ENCODE data around the gene SIMC1. TPM values are rescaled to one million over a fixed set of nuclear protein-coding genes. Genes with fewer than 3 reads are reported as not detected.

SIMC1 gene
- total and polyA plus RNA-seq, 2 of the 4 experiments (the other 2 are of a cell fraction): 8.2 to 11.7 TPM

DNA sequence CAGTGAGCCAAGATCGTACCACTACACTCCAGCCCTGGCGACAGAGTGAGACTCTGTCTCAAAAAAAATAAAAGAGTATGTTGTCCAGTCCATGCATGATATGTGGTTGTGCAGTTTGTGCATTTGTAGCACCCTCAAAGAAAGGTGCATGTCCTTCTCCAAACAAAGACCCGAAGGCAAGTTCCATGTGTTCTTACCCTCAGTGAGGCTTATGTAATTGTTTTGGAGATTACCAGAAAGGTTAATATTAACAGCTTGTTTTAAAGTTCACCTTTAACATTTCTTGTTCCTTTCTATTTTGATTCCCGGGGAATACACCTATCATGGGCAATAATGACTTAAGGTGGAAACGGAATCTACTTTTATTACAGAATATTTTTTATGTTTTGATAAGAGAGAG lies 101.1 kb downstream of the SIMC1 start:
- Histone ChIP-seq H3K14ac (replicated peaks; ENCODE audit: low read depth, low read length) (no peak overlapping the region), H4K91ac (ENCODE audit: insufficient read depth, low read depth, low read length) (no peak overlapping the region)
- no TSS peak for BruUV-seq (replicated peaks)

More for the DNA sequence above, 101.1 kb downstream of the SIMC1 start:
- no peak overlapping the region for H2AK9ac ChIP-seq (replicated peaks; ENCODE audit: low read depth, low read length, poor library complexity)
- in situ Hi-C loops (cut with MboI; ENCODE audit: low sequenced_read_pairs): loop anchor here (25.0 kb wide), 1 partner anchor 602 kb away; no protein-coding TSS in a partner anchor
- no peak overlapping the region for H2BK15ac ChIP-seq (ENCODE audit: low read depth, low read length)
- no peak overlapping the region for H3K4me2 ChIP-seq (ENCODE audit: low read depth, low read length)
- H3K36me3 ChIP-seq (ENCODE audit: control insufficient read depth, insufficient read depth, low read length): peaks cover 18% of the 10 kb centered on the region
- no peak overlapping the region for H3K23ac ChIP-seq (ENCODE audit: low read depth, low read length)
- dilution Hi-C loops (cut with HindIII; ENCODE audit: low sequenced_read_pairs, unreplicated experiment): no loop called here
- no peak overlapping the region for H2BK20ac ChIP-seq (ENCODE audit: low read depth, low read length)
- no CpG with 5 or more reads among the region's 5 CpGs for WGBS, 2 experiments (ENCODE audit: extremely low coverage in 2 of 2, insufficient read length in 1 of 2)
- H4K20me1 ChIP-seq (ENCODE audit: insufficient read depth, low read length): no peaks in the 10 kb centered on the region
- H4K8ac ChIP-seq (ENCODE audit: low read depth in 2 of 2, low read length in 2 of 2): no peak overlapping the region
- no peaks in the 10 kb centered on the region for H3K27me3 ChIP-seq (ENCODE audit: control insufficient read depth, insufficient read depth, low read length)
- no peak overlapping the region for H3K56ac ChIP-seq (ENCODE audit: extremely low read depth, insufficient read depth, low read length)
- H2AFZ ChIP-seq (replicated peaks; ENCODE audit: low read length, poor library complexity): no peak overlapping the region
- no peak overlapping the region for H4K5ac ChIP-seq (ENCODE audit: low read depth, low read length)
- no peak overlapping the region for H3K18ac ChIP-seq (ENCODE audit: low read depth, low read length)
- no peak overlapping the region for H3K27ac ChIP-seq (ENCODE audit: insufficient read depth, low read length)
- no peaks in the 10 kb centered on the region for H3K9me1 ChIP-seq (ENCODE audit: insufficient read depth, low read length)
- H2AK5ac ChIP-seq (ENCODE audit: low read depth, low read length): no peak overlapping the region
- ChIA-PET POLR2A (ENCODE audit: unreplicated experiment) (no interaction called here), CTCF (no interaction called here)
- intact Hi-C loops (cut with micrococcal nuclease): no loop called here
- ATAC-seq (ENCODE audit: low read depth) (no peak), DNase-seq (no peak)
- no peaks in the 10 kb centered on the region for H3K9me3 ChIP-seq (ENCODE audit: control insufficient read depth, insufficient read depth, low read length)
- no peaks in the 10 kb centered on the region for H3K4me1 ChIP-seq (ENCODE audit: control insufficient read depth, insufficient read depth, low read length)
- no peak overlapping the region for H3K9ac ChIP-seq (ENCODE audit: low read depth, low read length)
- H2BK5ac ChIP-seq (ENCODE audit: low read depth, low read length, poor library complexity, severe bottlenecking): no peak overlapping the region
- no peak overlapping the region for H3K4ac ChIP-seq (ENCODE audit: low read depth, low read length)
- H3K4me3 ChIP-seq (ENCODE audit: insufficient read depth, low read depth, low read length): no peak overlapping the region
- TF ChIP-seq RAD21 (IDR thresholded peaks at IDR 0.05; ENCODE audit: low read length) (no peak), BHLHE40 (IDR thresholded peaks at IDR 0.05; ENCODE audit: low read depth, low read length) (no peak), FOS (IDR thresholded peaks at IDR 0.05; ENCODE audit: low read depth, low read length) (no peak), NFE2L2 (IDR thresholded peaks at IDR 0.05; ENCODE audit: low read depth, low read length) (no peak), RCOR1 (IDR thresholded peaks at IDR 0.05; ENCODE audit: insufficient replicate concordance, low read length) (no peak), SMC3 (IDR thresholded peaks at IDR 0.05; ENCODE audit: low read depth, low read length) (no peak), CHD1 (IDR thresholded peaks at IDR 0.05; ENCODE audit: low read depth, low read length) (no peak), POLR2A (IDR thresholded peaks at IDR 0.05; ENCODE audit: low read depth, low read length) (no peak), MAZ (IDR thresholded peaks at IDR 0.05; ENCODE audit: borderline replicate concordance, low read depth, low read length) (no peak), CEBPB (IDR thresholded peaks at IDR 0.05; ENCODE audit: low read depth, low read length) (no peak), MXI1 (IDR thresholded peaks at IDR 0.05; ENCODE audit: borderline replicate concordance, low read depth, low read length) (no peak), MAFK (IDR thresholded peaks at IDR 0.05; ENCODE audit: low read depth, low read length) (no peak), RFX5 (IDR thresholded peaks at IDR 0.05; ENCODE audit: low read depth, low read length) (no peak)
- TF ChIP-seq, protein P1, sequence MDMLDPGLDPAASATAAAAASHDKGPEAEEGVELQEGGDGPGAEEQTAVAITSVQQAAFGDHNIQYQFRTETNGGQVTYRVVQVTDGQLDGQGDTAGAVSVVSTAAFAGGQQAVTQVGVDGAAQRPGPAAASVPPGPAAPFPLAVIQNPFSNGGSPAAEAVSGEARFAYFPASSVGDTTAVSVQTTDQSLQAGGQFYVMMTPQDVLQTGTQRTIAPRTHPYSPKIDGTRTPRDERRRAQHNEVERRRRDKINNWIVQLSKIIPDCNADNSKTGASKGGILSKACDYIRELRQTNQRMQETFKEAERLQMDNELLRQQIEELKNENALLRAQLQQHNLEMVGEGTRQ (IDR thresholded peaks at IDR 0.05; ENCODE audit: low read depth, low read length): no peak
- TF ChIP-seq, protein P2, sequence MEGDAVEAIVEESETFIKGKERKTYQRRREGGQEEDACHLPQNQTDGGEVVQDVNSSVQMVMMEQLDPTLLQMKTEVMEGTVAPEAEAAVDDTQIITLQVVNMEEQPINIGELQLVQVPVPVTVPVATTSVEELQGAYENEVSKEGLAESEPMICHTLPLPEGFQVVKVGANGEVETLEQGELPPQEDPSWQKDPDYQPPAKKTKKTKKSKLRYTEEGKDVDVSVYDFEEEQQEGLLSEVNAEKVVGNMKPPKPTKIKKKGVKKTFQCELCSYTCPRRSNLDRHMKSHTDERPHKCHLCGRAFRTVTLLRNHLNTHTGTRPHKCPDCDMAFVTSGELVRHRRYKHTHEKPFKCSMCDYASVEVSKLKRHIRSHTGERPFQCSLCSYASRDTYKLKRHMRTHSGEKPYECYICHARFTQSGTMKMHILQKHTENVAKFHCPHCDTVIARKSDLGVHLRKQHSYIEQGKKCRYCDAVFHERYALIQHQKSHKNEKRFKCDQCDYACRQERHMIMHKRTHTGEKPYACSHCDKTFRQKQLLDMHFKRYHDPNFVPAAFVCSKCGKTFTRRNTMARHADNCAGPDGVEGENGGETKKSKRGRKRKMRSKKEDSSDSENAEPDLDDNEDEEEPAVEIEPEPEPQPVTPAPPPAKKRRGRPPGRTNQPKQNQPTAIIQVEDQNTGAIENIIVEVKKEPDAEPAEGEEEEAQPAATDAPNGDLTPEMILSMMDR (conservative IDR thresholded peaks at IDR 0.05; ENCODE audit: low read depth, low read length): no peak
- TF ChIP-seq, protein P3, sequence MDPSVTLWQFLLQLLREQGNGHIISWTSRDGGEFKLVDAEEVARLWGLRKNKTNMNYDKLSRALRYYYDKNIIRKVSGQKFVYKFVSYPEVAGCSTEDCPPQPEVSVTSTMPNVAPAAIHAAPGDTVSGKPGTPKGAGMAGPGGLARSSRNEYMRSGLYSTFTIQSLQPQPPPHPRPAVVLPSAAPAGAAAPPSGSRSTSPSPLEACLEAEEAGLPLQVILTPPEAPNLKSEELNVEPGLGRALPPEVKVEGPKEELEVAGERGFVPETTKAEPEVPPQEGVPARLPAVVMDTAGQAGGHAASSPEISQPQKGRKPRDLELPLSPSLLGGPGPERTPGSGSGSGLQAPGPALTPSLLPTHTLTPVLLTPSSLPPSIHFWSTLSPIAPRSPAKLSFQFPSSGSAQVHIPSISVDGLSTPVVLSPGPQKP (IDR thresholded peaks at IDR 0.05; ENCODE audit: borderline replicate concordance, low read depth, low read length): no peak
- H2BK120ac ChIP-seq (ENCODE audit: low read depth, low read length): no peak overlapping the region
- no peaks in the 10 kb centered on the region for H3K79me1 ChIP-seq (ENCODE audit: low read depth in 1 of 2, low read length in 2 of 2)

Data from IMR-90 (cell line).